Measurements from ENCODE around the gene STAB2. TPM values are rescaled to one million over a fixed set of nuclear protein-coding genes. Genes with fewer than 3 reads are reported as not detected.

Gene STAB2
- total and polyA plus RNA-seq, 4 donors = 0.21 to 0.45 TPM; not detected in 2

DNA sequence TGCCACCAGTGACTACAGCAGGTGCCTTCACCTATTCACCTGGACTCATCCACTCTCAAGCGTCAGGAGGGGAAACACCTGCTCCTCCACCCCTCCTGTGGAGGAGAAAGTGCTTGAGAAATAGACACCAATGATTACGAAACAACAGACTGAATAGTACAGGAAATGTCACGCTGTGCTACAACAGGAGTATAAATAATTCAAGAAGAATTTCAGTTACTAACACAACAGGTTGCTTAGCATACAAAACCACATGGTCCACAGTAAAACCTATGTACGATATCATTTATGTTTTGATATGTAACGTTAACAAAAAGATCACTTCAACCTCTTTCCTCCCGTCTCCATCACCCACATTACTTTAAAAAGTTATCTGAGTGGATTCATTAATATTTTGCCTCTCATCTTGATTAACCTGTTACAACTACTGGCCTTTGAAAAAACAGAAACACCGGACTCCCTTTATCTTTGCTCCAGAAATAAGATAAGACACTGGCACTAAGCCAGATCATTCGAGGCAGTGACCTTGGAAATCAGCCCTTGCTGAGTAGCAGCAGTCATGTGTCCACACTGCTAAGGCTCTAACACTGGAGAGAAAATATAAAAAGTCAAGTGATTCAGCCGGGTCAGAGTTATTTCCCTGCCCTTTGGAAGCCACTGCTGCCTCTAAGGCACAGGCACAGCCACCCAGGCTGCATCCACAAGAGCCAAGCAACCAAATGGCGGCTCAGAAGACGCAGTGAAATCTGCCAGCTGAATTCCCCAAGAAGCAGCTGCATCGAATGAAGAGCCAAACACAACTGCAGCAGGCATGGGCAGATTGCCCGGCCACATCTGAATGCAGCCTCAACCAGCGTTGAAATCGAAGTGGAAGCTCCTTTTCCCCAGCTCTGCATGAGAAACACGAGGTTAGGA lies 213.0 kb downstream of the STAB2 start:
- Histone ChIP-seq H3K27ac (ENCODE audit: low read depth in 1 of 2, low read length in 2 of 2) (peak overlapping the region; percentile 12 to 72), H3K27me3 (ENCODE audit: control insufficient read depth in 1 of 2, insufficient read depth in 2 of 2, low read length in 1 of 2) (no peaks in the 10 kb centered on the region), H3K4me1 (ENCODE audit: control insufficient read depth in 1 of 2, insufficient read depth in 2 of 2, low read length in 2 of 2) (peaks cover 0 to 2% of the 10 kb centered on the region in 2 donors), H3K9me3 (ENCODE audit: control insufficient read depth, low read length) (no peaks in the 10 kb centered on the region), H3K4me3 (ENCODE audit: low read length in 2 of 2) (no peak overlapping the region), H3K36me3 (ENCODE audit: control insufficient read depth in 1 of 2, insufficient read depth in 2 of 2, low read length in 1 of 2) (peaks cover 0 to 3% of the 10 kb centered on the region in 2 donors)
- ATAC-seq (ENCODE audit: low FRiP score) (peak; percentile 84), DNase-seq (peak; percentile 81 to 85)
- 21 to 24% methylated on average over 16 of the region's 16 CpGs for WGBS, 2 donors
- intact Hi-C loops (cut with DNase I) = loop anchor here (5.0 to 10.0 kb wide), 2 partner anchors 37 to 65 kb away; no protein-coding TSS in a partner anchor

DNA sequence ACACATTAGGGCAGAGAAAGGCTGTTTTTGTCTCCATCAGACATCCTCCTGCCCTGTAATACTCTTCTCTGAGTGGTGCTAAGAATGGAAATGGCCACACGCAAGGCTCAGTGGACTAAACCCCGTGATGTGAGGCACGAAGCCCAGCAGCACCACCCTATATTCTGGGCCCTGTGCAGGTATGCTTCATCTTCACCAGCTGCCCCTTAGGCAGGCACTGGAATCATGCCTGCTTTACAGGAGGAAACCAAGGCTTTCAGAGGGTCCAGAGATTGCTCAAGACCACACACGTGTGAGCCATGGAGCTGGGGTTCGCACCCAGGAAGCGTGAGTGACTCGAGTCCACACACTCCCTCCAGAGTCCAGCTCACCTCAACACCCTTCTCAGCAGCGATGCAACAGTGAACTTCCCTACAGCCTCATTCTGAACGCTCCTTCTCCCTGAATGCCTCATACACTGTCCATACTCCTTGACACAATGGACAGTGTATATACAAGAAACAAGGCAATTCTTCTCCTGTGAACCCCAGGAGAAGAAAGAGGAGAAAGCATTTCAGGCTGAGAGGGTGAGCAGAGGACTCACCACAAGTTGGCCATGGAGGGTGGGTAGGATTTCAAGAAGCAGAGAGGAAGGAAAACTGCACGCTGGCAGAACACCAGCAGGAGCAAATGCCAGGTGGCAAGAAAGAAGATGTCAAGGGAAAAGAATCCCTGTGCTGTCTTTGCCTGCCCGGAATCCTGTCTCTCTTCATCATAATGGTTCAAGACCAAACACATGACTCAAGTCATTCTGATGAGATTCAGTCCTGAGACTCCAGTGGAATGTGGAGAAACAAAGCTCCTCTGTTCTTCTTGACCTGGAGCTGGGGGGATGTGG lies 214.9 kb downstream of the STAB2 start:
- peaks cover 0 to 3% of the 10 kb centered on the region in 2 donors for H3K36me3 ChIP-seq (ENCODE audit: control insufficient read depth in 1 of 2, insufficient read depth in 2 of 2, low read length in 1 of 2)

DNA sequence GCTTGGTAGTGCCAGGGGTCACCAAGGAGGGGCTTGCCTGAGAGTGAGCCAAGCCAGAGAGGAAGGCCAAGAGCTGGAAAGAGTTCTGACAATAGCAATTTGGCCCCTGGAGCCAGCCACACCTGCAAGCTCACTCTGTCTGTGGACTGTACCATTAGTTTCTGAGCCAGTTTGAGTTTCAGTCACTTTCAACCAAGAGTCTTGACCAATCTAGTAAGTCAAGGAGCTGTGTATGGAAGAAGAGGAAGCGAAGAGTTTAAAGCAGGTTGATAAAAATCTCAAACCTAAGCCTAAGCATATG lies 215.5 kb downstream of the STAB2 start:
- Histone ChIP-seq H3K36me3 (ENCODE audit: control insufficient read depth in 1 of 2, insufficient read depth in 2 of 2, low read length in 1 of 2) (peaks cover 0 to 2% of the 10 kb centered on the region in 2 donors), H3K9me3 (ENCODE audit: control insufficient read depth, low read length) (no peaks in the 10 kb centered on the region), H3K4me1 (ENCODE audit: control insufficient read depth in 1 of 2, insufficient read depth in 2 of 2, low read length in 2 of 2) (peaks cover 0 to 4% of the 10 kb centered on the region in 2 donors), H3K27me3 (ENCODE audit: control insufficient read depth in 1 of 2, insufficient read depth in 2 of 2, low read length in 1 of 2) (no peaks in the 10 kb centered on the region), H3K4me3 (ENCODE audit: low read length in 2 of 2) (no peak overlapping the region), H3K27ac (ENCODE audit: low read depth in 1 of 2, low read length in 2 of 2) (peak overlapping the region in 1 of 2 donors; percentile 47)
- intact Hi-C loops (cut with DNase I) = loop anchor here (5.0 to 10.0 kb wide), 2 partner anchors 35 to 62 kb away; no protein-coding TSS in a partner anchor
- DNase-seq (no peak), ATAC-seq (ENCODE audit: low FRiP score) (no peak)
- 98 to 100% methylated on average over 1 of the region's 1 CpG for WGBS, 2 donors

More for the DNA sequence above, 214.9 kb downstream of the STAB2 start:
- ATAC-seq (ENCODE audit: low FRiP score) (no peak), DNase-seq (no peak)
- intact Hi-C loops (cut with DNase I) = loop anchor here (5.0 to 10.0 kb wide), 2 partner anchors 35 to 63 kb away; no protein-coding TSS in a partner anchor
- H3K27me3 ChIP-seq (ENCODE audit: control insufficient read depth in 1 of 2, insufficient read depth in 2 of 2, low read length in 1 of 2) = no peaks in the 10 kb centered on the region
- peak overlapping the region in 1 of 2 donors; percentile 47 for H3K27ac ChIP-seq (ENCODE audit: low read depth in 1 of 2, low read length in 2 of 2)
- no peaks in the 10 kb centered on the region for H3K9me3 ChIP-seq (ENCODE audit: control insufficient read depth, low read length)
- WGBS, 2 donors = 89 to 90% methylated on average over 11 of the region's 11 CpGs
- H3K4me1 ChIP-seq (ENCODE audit: control insufficient read depth in 1 of 2, insufficient read depth in 2 of 2, low read length in 2 of 2) = peaks cover 0 to 4% of the 10 kb centered on the region in 2 donors
- no peak overlapping the region for H3K4me3 ChIP-seq (ENCODE audit: low read length in 2 of 2)

GRCh38 chr12:103803847-103804246 lies 216.8 kb downstream of the STAB2 start:
- Histone ChIP-seq H3K27ac (ENCODE audit: low read depth in 1 of 2, low read length in 2 of 2) (no peak overlapping the region), H3K36me3 (ENCODE audit: control insufficient read depth in 1 of 2, insufficient read depth in 2 of 2, low read length in 1 of 2) (no peaks in the 10 kb centered on the region)
- ATAC-seq (ENCODE audit: low FRiP score) = no peak

DNA sequence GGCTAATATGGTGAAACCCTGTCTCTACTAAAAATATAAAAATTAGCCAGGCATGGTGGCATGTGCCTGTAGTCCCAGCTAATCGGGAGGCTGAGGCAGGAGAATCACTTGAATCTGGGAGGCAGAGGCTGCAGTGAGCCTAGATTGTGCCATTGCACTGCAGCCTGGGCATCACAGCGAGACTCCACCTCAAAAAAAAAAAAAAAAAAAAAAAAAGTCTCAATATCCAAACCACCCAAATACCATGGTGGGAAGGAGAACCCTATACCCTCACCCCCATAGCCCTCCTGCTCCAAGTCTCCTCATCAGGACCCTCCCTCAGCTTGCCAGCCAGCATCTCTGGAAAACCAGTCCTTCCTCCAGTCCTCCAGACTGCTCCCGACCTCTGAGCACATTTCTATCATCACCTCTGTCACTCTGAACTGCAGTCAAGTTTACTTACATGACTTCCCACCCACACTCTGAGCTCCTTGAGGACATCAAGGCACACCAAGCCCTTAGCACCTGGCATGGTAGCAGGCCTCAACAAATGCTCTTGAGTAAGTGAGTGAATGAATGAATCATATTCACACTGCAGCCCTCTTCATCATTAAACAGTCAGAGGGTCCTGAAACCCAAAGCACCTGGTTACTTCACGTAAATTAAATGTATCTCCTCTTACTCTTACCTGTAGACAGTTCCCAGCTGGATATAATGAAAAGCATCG lies 218.7 kb downstream of the STAB2 start:
- H3K4me1 ChIP-seq (ENCODE audit: control insufficient read depth in 1 of 2, insufficient read depth in 2 of 2, low read length in 2 of 2) = peaks cover 0 to 9% of the 10 kb centered on the region in 2 donors
- H3K36me3 ChIP-seq (ENCODE audit: control insufficient read depth in 1 of 2, insufficient read depth in 2 of 2, low read length in 1 of 2) = no peaks in the 10 kb centered on the region
- intact Hi-C loops (cut with DNase I) = loop anchor here in 1 of 2 donors (10.0 kb wide), 1 partner anchor 59 kb away; no protein-coding TSS in a partner anchor
- H3K27me3 ChIP-seq (ENCODE audit: control insufficient read depth in 1 of 2, insufficient read depth in 2 of 2, low read length in 1 of 2) = no peaks in the 10 kb centered on the region
- no peak overlapping the region for H3K4me3 ChIP-seq (ENCODE audit: low read length in 2 of 2)
- H3K9me3 ChIP-seq (ENCODE audit: control insufficient read depth, low read length) = no peaks in the 10 kb centered on the region
- peak overlapping the region; percentile 22 to 92 for H3K27ac ChIP-seq (ENCODE audit: low read depth in 1 of 2, low read length in 2 of 2)
- ATAC-seq (ENCODE audit: low FRiP score) (no peak), DNase-seq (no peak)
- WGBS, 2 donors = 66 to 74% methylated on average over 4 to 5 of the region's 5 CpGs

More at GRCh38 chr12:103803847-103804246, 216.8 kb downstream of the STAB2 start:
- DNase-seq = no peak
- Histone ChIP-seq H3K4me3 (ENCODE audit: low read length in 2 of 2) (no peak overlapping the region), H3K4me1 (ENCODE audit: control insufficient read depth in 1 of 2, insufficient read depth in 2 of 2, low read length in 2 of 2) (peaks cover 0 to 8% of the 10 kb centered on the region in 2 donors), H3K9me3 (ENCODE audit: control insufficient read depth, low read length) (no peaks in the 10 kb centered on the region), H3K27me3 (ENCODE audit: control insufficient read depth in 1 of 2, insufficient read depth in 2 of 2, low read length in 1 of 2) (no peaks in the 10 kb centered on the region)
- 97 to 100% methylated on average over 1 of the region's 1 CpG for WGBS, 2 donors
- intact Hi-C loops (cut with DNase I) = loop anchor here (5.0 to 10.0 kb wide), 2 partner anchors 33 to 61 kb away; no protein-coding TSS in a partner anchor

- ATAC-seq (ENCODE audit: low FRiP score) (no peak), DNase-seq (no peak)
- intact Hi-C loops (cut with DNase I) = loop anchor here in 1 of 2 donors (10.0 kb wide), 1 partner anchor 58 kb away; no protein-coding TSS in a partner anchor
- peak overlapping the region in 1 of 2 donors; percentile 43 for H3K27ac ChIP-seq (ENCODE audit: low read depth in 1 of 2, low read length in 2 of 2)
- no peaks in the 10 kb centered on the region for H3K9me3 ChIP-seq (ENCODE audit: control insufficient read depth, low read length)
- peaks cover 0 to 7% of the 10 kb centered on the region in 2 donors for H3K4me1 ChIP-seq (ENCODE audit: control insufficient read depth in 1 of 2, insufficient read depth in 2 of 2, low read length in 2 of 2)
- H3K4me3 ChIP-seq (ENCODE audit: low read length in 2 of 2) = no peak overlapping the region
- no peaks in the 10 kb centered on the region for H3K27me3 ChIP-seq (ENCODE audit: control insufficient read depth in 1 of 2, insufficient read depth in 2 of 2, low read length in 1 of 2)
- WGBS, 2 donors = 72 to 75% methylated on average over 4 of the region's 4 CpGs
- no peaks in the 10 kb centered on the region for H3K36me3 ChIP-seq (ENCODE audit: control insufficient read depth in 1 of 2, insufficient read depth in 2 of 2, low read length in 1 of 2)
These were observed 219.7 kb downstream of the STAB2 start for GRCh38 chr12:103806803-103807202.

DNA sequence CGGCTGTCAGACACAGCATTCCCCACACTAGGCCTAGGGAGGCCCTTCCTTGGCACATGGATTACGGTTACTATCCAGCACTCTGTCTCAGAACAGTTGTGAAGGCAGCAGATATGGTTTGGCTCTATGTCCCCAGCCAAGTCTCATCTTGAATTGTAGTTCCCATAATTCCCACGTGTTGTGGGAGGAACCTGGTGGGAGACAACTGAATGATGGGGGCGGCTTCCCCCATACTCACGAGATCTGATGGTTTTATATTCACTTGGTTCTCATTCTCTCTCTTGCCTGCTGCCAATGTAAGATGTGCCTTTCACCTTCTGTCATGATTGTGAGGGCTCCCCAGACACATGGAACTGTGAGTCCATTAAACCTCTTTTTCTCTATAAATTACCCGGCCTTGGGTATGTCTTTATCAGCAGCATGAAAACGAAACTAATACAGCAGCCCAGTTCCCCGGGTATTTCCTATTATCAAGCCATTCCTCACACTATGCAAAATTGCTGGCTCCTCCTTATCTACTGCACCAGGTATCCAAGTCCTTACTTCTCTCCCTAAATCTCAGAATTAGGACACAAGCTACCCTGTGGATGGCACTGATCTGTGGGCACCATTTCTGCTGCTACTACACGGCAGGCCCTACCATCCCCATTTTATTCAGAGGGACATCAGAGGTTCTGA lies 220.6 kb downstream of the STAB2 start:
- intact Hi-C loops (cut with DNase I) = loop anchor here in 1 of 2 donors (10.0 kb wide), 1 partner anchor 57 kb away; no protein-coding TSS in a partner anchor
- WGBS, 2 donors = 71 to 79% methylated on average over 9 of the region's 9 CpGs
- no peak overlapping the region for H3K4me3 ChIP-seq (ENCODE audit: low read length in 2 of 2)
- no peaks in the 10 kb centered on the region for H3K9me3 ChIP-seq (ENCODE audit: control insufficient read depth, low read length)
- H3K4me1 ChIP-seq (ENCODE audit: control insufficient read depth in 1 of 2, insufficient read depth in 2 of 2, low read length in 2 of 2) = peaks cover 0 to 7% of the 10 kb centered on the region in 2 donors
- peak overlapping the region; percentile 15 to 50 for H3K27ac ChIP-seq (ENCODE audit: low read depth in 1 of 2, low read length in 2 of 2)
- ATAC-seq (ENCODE audit: low FRiP score) = no peak
- H3K36me3 ChIP-seq (ENCODE audit: control insufficient read depth in 1 of 2, insufficient read depth in 2 of 2, low read length in 1 of 2) = no peaks in the 10 kb centered on the region
- H3K27me3 ChIP-seq (ENCODE audit: control insufficient read depth in 1 of 2, insufficient read depth in 2 of 2, low read length in 1 of 2) = no peaks in the 10 kb centered on the region
- no peak for DNase-seq
